IMR-90 (cell line): ENCODE measurements around the gene CD28. TPM values are rescaled to one million over a fixed set of nuclear protein-coding genes. Genes with fewer than 3 reads are reported as not detected.
A peak's percentile ranks its signal among the peaks of the same experiment; 100 is the strongest.

Experiments
- ATAC-seq: fragments of 200-7000 bp; cut with Tn5 transposase; 2 replicates; pipeline ENCODE4 v1.9.1; 2020; ENCODE audit warnings: low read depth, mild to moderate bottlenecking, moderate library complexity
- BruUV-seq: library from RNA; stranded (reverse); fragments of 400-500 nt; replicated peaks from 2 replicates; lab custom pipeline; 2021; lab: Mats Ljungman, UMichigan
- CTCF ChIA-PET: fragments of 300-600 bp; formaldehyde crosslinking; extraction: SDS; loops from one replicate; lab custom pipeline; 2021; ENCODE audit warnings: antibody characterized with exemption; lab: Yijun Ruan, JAX
- POLR2A ChIA-PET: fragments of 300-600 bp; sonication (Branson Sonifier 250); formaldehyde crosslinking; loops from one replicate; lab custom pipeline; 2022; ENCODE audit warnings: antibody characterized with exemption; ENCODE audit not compliant: unreplicated experiment; lab: Charles Lee
- DNase-seq: peaks from one replicate; pipeline ENCODE4 v3.0.0; 2013
- H2AFZ ChIP-seq: replicated peaks from 2 replicates; pipeline ENCODE3; 2013; ENCODE audit warnings: low read length, mild to moderate bottlenecking; ENCODE audit not compliant: poor library complexity
- H2AK5ac ChIP-seq: 2 replicates; pipeline ENCODE4 v1.6.1; 2013; ENCODE audit warnings: low read depth, low read length, inconsistent platforms
- H2AK9ac ChIP-seq: replicated peaks from 2 replicates; pipeline ENCODE3; 2013; ENCODE audit warnings: mild to moderate bottlenecking, low read depth, low read length, moderate library complexity; ENCODE audit not compliant: poor library complexity
- H2BK120ac ChIP-seq: 2 replicates; pipeline ENCODE4 v1.6.1; 2013; ENCODE audit warnings: low read depth, low read length, inconsistent platforms
- H2BK15ac ChIP-seq: 3 replicates; pipeline ENCODE4 v1.6.1; 2013; ENCODE audit warnings: low read depth, low read length, inconsistent platforms
- H2BK20ac ChIP-seq: 2 replicates; pipeline ENCODE4 v1.6.1; 2013; ENCODE audit warnings: low read depth, mild to moderate bottlenecking, inconsistent platforms, low read length, moderate library complexity
- H2BK5ac ChIP-seq: 2 replicates; pipeline ENCODE4 v1.6.1; 2013; ENCODE audit warnings: mild to moderate bottlenecking, low read depth, low read length, inconsistent platforms; ENCODE audit not compliant: poor library complexity, severe bottlenecking
- H3K14ac ChIP-seq: replicated peaks from 2 replicates; pipeline ENCODE4 v1.6.1; 2013; ENCODE audit warnings: low read depth, low read length, inconsistent platforms
- H3K18ac ChIP-seq: 2 replicates; pipeline ENCODE4 v1.6.1; 2013; ENCODE audit warnings: low read depth, low read length, control low read depth
- H3K23ac ChIP-seq: 2 replicates; pipeline ENCODE4 v1.6.1; 2013; ENCODE audit warnings: low read depth, low read length, inconsistent platforms
- H3K27ac ChIP-seq: 2 replicates; pipeline ENCODE4 v1.5.1; 2013; ENCODE audit warnings: mild to moderate bottlenecking, control low read depth, low read length; ENCODE audit not compliant: insufficient read depth
- H3K27me3 ChIP-seq: 2 replicates; pipeline ENCODE4 v1.6.1; 2013; ENCODE audit warnings: low read length; ENCODE audit not compliant: control insufficient read depth, insufficient read depth
- H3K36me3 ChIP-seq: 2 replicates; pipeline ENCODE4 v1.6.1; 2013; ENCODE audit warnings: low read length, mixed read lengths; ENCODE audit not compliant: control insufficient read depth, insufficient read depth
- H3K4ac ChIP-seq: 2 replicates; pipeline ENCODE4 v1.6.1; 2013; ENCODE audit warnings: low read depth, low read length, inconsistent platforms
- H3K4me1 ChIP-seq: 2 replicates; pipeline ENCODE4 v1.6.1; 2013; ENCODE audit warnings: low read length, mixed read lengths; ENCODE audit not compliant: control insufficient read depth, insufficient read depth
- H3K4me2 ChIP-seq: 2 replicates; pipeline ENCODE4 v1.6.1; 2013; ENCODE audit warnings: low read depth, mild to moderate bottlenecking, control low read depth, low read length, moderate library complexity
- H3K4me3 ChIP-seq: 2 replicates; pipeline ENCODE4 v1.5.1; 2013; ENCODE audit warnings: low read depth, mild to moderate bottlenecking, control low read depth, low read length, moderate library complexity; ENCODE audit not compliant: insufficient read depth
- H3K56ac ChIP-seq: 2 replicates; pipeline ENCODE4 v1.6.1; 2013; ENCODE audit warnings: low read length, inconsistent platforms; ENCODE audit not compliant: insufficient read depth; ENCODE audit errors: extremely low read depth
- H3K79me1 ChIP-seq, 2 experiments: 2 replicates each; pipeline ENCODE4 v1.6.1; 2013; ENCODE audit warnings: low read length in 2 of 2, inconsistent platforms in 1 of 2, low read depth in 1 of 2
- H3K9ac ChIP-seq: 2 replicates; pipeline ENCODE4 v1.6.1; 2013; ENCODE audit warnings: low read depth, low read length, control low read depth
- H3K9me1 ChIP-seq: 2 replicates; pipeline ENCODE4 v1.6.1; 2013; ENCODE audit warnings: low read length, inconsistent platforms; ENCODE audit not compliant: insufficient read depth
- H3K9me3 ChIP-seq: 2 replicates; pipeline ENCODE4 v1.6.1; 2013; ENCODE audit warnings: low read length; ENCODE audit not compliant: control insufficient read depth, insufficient read depth
- H4K20me1 ChIP-seq: 2 replicates; pipeline ENCODE4 v1.6.1; 2013; ENCODE audit warnings: low read length, inconsistent platforms; ENCODE audit not compliant: insufficient read depth
- H4K5ac ChIP-seq: 2 replicates; pipeline ENCODE4 v1.6.1; 2013; ENCODE audit warnings: mild to moderate bottlenecking, low read depth, low read length, control low read depth
- H4K8ac ChIP-seq, 2 experiments: 2 replicates each; pipeline ENCODE4 v1.6.1; 2013; ENCODE audit warnings: low read depth in 2 of 2, low read length in 2 of 2, control low read depth in 1 of 2, inconsistent platforms in 1 of 2
- H4K91ac ChIP-seq: 2 replicates; pipeline ENCODE4 v1.6.1; 2013; ENCODE audit warnings: low read depth, low read length, inconsistent platforms; ENCODE audit not compliant: insufficient read depth
- BHLHE40 ChIP-seq: fragments of 150-350 bp; IDR thresholded peaks from 2 replicates; pipeline ENCODE4 v1.6.1; 2016; ENCODE audit warnings: mild to moderate bottlenecking, low read depth, low read length
- CEBPB ChIP-seq: IDR thresholded peaks from 2 replicates; pipeline ENCODE4 v1.6.1; 2012; ENCODE audit warnings: low read depth, low read length, improper control_type of control experiment
- CTCF ChIP-seq: conservative IDR thresholded peaks from 2 replicates; pipeline ENCODE4 v1.5.1; 2012; ENCODE audit warnings: mild to moderate bottlenecking, low read depth, low read length, improper control_type of control experiment
- FOS ChIP-seq: fragments of 150-350 bp; IDR thresholded peaks from 2 replicates; pipeline ENCODE4 v1.6.1; 2016; ENCODE audit warnings: low read depth, low read length
- MAZ ChIP-seq: IDR thresholded peaks from 2 replicates; pipeline ENCODE4 v1.6.1; 2012; ENCODE audit warnings: low read depth, mild to moderate bottlenecking, low read length, improper control_type of control experiment, moderate library complexity, borderline replicate concordance
- NFE2L2 ChIP-seq: fragments of 150-350 bp; IDR thresholded peaks from 2 replicates; pipeline ENCODE4 v1.6.1; 2016; ENCODE audit warnings: low read depth, mild to moderate bottlenecking, low read length
- POLR2A ChIP-seq: IDR thresholded peaks from 2 replicates; pipeline ENCODE4 v1.6.1; 2012; ENCODE audit warnings: mild to moderate bottlenecking, low read depth, low read length
- WGBS, 2 experiments: methylation state at CpG; one replicate each; pipeline versions ENCODE4 v1.1.5 to v1.1.7; 2013; ENCODE audit warnings: missing lambda C conversion rate in 2 of 2; ENCODE audit not compliant: insufficient read length in 1 of 2; ENCODE audit errors: extremely low coverage in 2 of 2; 5-methylcytosine and 5-hydroxymethylcytosine counted together
- dilution Hi-C: fragments of 300-500 bp; cut with HindIII; formaldehyde crosslinking; loops from one replicate; pipeline ENCODE4 v1.14.3; 2018; ENCODE audit warnings: low sequenced_read_pairs; ENCODE audit not compliant: unreplicated experiment
- in situ Hi-C: fragments of 300-500 bp; cut with MboI; formaldehyde crosslinking; loops from 3 replicates; pipeline ENCODE4 v1.14.3; 2019; ENCODE audit warnings: low sequenced_read_pairs, inconsistent platforms, mixed read lengths
- intact Hi-C: fragments of 100-400 bp; cut with micrococcal nuclease; formaldehyde crosslinking; loops from 2 replicates; pipeline ENCODE4 v1.10.0; 2022
- polyA plus RNA-seq, 3 experiments: library from polyadenylated mRNA; depleted of rRNA; stranded (reverse); fragments of >200 nt; gene quantifications; 2 replicates each; pipeline ENCODE4 v1.2.3, GENCODE V29; 2012; ENCODE audit warnings: low replicate concordance in 1 of 3
- total RNA-seq: library from RNA; depleted of rRNA; stranded (reverse); fragments of >200 nt; gene quantifications from 2 replicates; pipeline ENCODE4 v1.2.3, GENCODE V29; 2012

CD28 gene
- total and polyA plus RNA-seq, 2 of the 4 experiments (the other 2 are of a cell fraction) = not detected

- no peak overlapping the region for H3K4me3 ChIP-seq
- H2BK20ac ChIP-seq = peak overlapping the region; percentile 53; the same call in 1 of the 2 replicates
- dilution Hi-C loops (no loop called here), in situ Hi-C loops (no loop called here), intact Hi-C loops (no loop called here)
- H3K9me3 ChIP-seq = no peaks in the 10 kb centered on the region
- CTCF ChIA-PET = interaction anchor here (0.7 kb wide), 1 partner anchor 29 kb away, joined by 3 read pairs; no protein-coding TSS in a partner anchor
- H3K9ac ChIP-seq = no peak overlapping the region
- POLR2A ChIA-PET = no interaction called here
- peak overlapping the region; percentile 47; the same call in 1 of the 2 replicates for H2AK5ac ChIP-seq
- peak overlapping the region; percentile 26; the same call in 1 of the 2 replicates for H3K4me2 ChIP-seq
- H2BK120ac ChIP-seq = peak overlapping the region; percentile 61
- no peaks in the 10 kb centered on the region for H4K20me1 ChIP-seq
- peaks cover 17% of the 10 kb centered on the region for H3K9me1 ChIP-seq
- no peaks in the 10 kb centered on the region for H3K27me3 ChIP-seq
- no peak overlapping the region for H2AK9ac ChIP-seq
- H4K8ac ChIP-seq = peak overlapping the region; percentile 28 to 40; a peak in 2 of 4 replicates
- no peaks in the 10 kb centered on the region for H3K79me1 ChIP-seq
- no peak overlapping the region for H3K56ac ChIP-seq
- no peaks in the 10 kb centered on the region for H3K36me3 ChIP-seq
- H2BK5ac ChIP-seq = peak overlapping the region; percentile 38
- no TSS peak for BruUV-seq
- H2AFZ ChIP-seq = no peak overlapping the region
- ATAC-seq = no peak
- DNase-seq = peak; percentile 61
- peak overlapping the region; percentile 16; the same call in 1 of the 2 replicates for H4K5ac ChIP-seq
- H3K23ac ChIP-seq = peak overlapping the region; percentile 29; the same call in 1 of the 2 replicates
- peak overlapping the region; percentile 6; the same call in 1 of the 2 replicates for H3K18ac ChIP-seq
- TF ChIP-seq NFE2L2 = peak; percentile 45; the same call in 1 of the 2 replicates
- no peak for TF ChIP-seq CTCF
- no peak for TF ChIP-seq MAZ
- peak; percentile 87 for TF ChIP-seq CEBPB
- no peak for TF ChIP-seq BHLHE40
- TF ChIP-seq POLR2A = no peak
- 0 out of 2 replicates have a peak, but pooled peaks have one; percentile 34 for TF ChIP-seq FOS
- no peak overlapping the region for H3K27ac ChIP-seq
- H3K4me1 ChIP-seq = peaks cover 25% of the 10 kb centered on the region
- peak overlapping the region; percentile 75; the same call in 1 of the 2 replicates for H3K14ac ChIP-seq
- no CpG with 5 or more reads among the region's 4 CpGs for WGBS, 2 experiments
- no peak overlapping the region for H4K91ac ChIP-seq
- peak overlapping the region; percentile 55; the same call in 1 of the 2 replicates for H3K4ac ChIP-seq
- peak overlapping the region; percentile 46; the same call in 2 of the 3 replicates for H2BK15ac ChIP-seq
These were observed 23.7 kb upstream of the CD28 start for GRCh38 chr2:203682688-203683130.
